Aorta (tissue), 5 donors: ENCODE results near the gene CCDC152. TPM values are rescaled to one million over a fixed set of nuclear protein-coding genes. Genes with fewer than 3 reads are reported as not detected.

Source experiments
- ATAC-seq: fragments of 200-7000 bp; cut with Tn5 transposase; one replicate; pipeline ENCODE4 v1.9.1; 2022; ENCODE audit warnings: moderate library complexity; ENCODE audit not compliant: low FRiP score
- DNase-seq, 2 donors: peaks; one replicate each; pipeline ENCODE4 v3.0.0-alpha.2; 2020
- H3K27ac ChIP-seq, 2 donors: one replicate each; pipeline ENCODE4 v1.5.1; 2013; ENCODE audit warnings: low read length in 2 of 2, mild to moderate bottlenecking in 2 of 2, moderate library complexity in 2 of 2, control low read depth in 1 of 2, inconsistent platforms in 1 of 2, low read depth in 1 of 2
- H3K27me3 ChIP-seq, 2 donors: one replicate each; pipeline ENCODE4 v1.6.1; 2013; ENCODE audit warnings: control low read depth in 1 of 2, low read length in 1 of 2, mild to moderate bottlenecking in 1 of 2, moderate library complexity in 1 of 2; ENCODE audit not compliant: insufficient read depth in 2 of 2, control insufficient read depth in 1 of 2
- H3K36me3 ChIP-seq, 2 donors: one replicate each; pipeline ENCODE4 v1.6.1; 2013; ENCODE audit warnings: control low read depth in 1 of 2, low read length in 1 of 2, mild to moderate bottlenecking in 1 of 2; ENCODE audit not compliant: insufficient read depth in 2 of 2, control insufficient read depth in 1 of 2
- H3K4me1 ChIP-seq, 2 donors: one replicate each; pipeline ENCODE4 v1.6.1; 2013; ENCODE audit warnings: low read length in 2 of 2, control low read depth in 1 of 2, mild to moderate bottlenecking in 1 of 2, moderate library complexity in 1 of 2; ENCODE audit not compliant: insufficient read depth in 2 of 2, control insufficient read depth in 1 of 2
- H3K4me3 ChIP-seq, 2 donors: one replicate each; pipeline ENCODE4 v1.5.1; 2013; ENCODE audit warnings: low read length in 2 of 2, control low read depth in 1 of 2, mild to moderate bottlenecking in 1 of 2
- H3K9me3 ChIP-seq: one replicate; pipeline ENCODE4 v1.6.1; 2013; ENCODE audit warnings: mild to moderate bottlenecking, low read length; ENCODE audit not compliant: control insufficient read depth
- WGBS, 2 donors: extraction: QIAGEN DNeasy Blood & Tissue Kit; methylation state at CpG; one replicate each; pipeline ENCODE4 v1.1.7; 2013; 5-methylcytosine and 5-hydroxymethylcytosine counted together
- intact Hi-C, 2 donors: fragments of 100-400 bp; cut with DNase I; formaldehyde crosslinking; loops; one replicate each; pipeline versions ENCODE4 v1.14.2 to v1.15.0; 2022
- polyA plus RNA-seq, 2 donors: library from polyadenylated mRNA; stranded (reverse); fragments of 200-250 nt; gene quantifications; one replicate each; pipeline ENCODE4 v1.2.3, GENCODE V29; 2013
- total RNA-seq, 2 donors: library from RNA; stranded (reverse); fragmentation: NEBNext Ultra II Directional; extraction: Animal tissue kit (Norgen Biotek cat#: 25700); gene quantifications; one replicate each; pipeline ENCODE4 v1.2.1, GENCODE V29; 2021
- donor health status: healthy with polysubstance abuse.
- donor health status: Bipolar disorder and iron deficiency.
- donor health status: DM: no; HTN: no; CAD: no.
- donor health status: DM: no; HTN: no; CAD: no.
- donor health status: DM: yes; HTN: yes; CAD: no.

The CCDC152 gene
- total and polyA plus RNA-seq, 4 donors: 0.78 to 3.5 (median 1.5) TPM

DNA sequence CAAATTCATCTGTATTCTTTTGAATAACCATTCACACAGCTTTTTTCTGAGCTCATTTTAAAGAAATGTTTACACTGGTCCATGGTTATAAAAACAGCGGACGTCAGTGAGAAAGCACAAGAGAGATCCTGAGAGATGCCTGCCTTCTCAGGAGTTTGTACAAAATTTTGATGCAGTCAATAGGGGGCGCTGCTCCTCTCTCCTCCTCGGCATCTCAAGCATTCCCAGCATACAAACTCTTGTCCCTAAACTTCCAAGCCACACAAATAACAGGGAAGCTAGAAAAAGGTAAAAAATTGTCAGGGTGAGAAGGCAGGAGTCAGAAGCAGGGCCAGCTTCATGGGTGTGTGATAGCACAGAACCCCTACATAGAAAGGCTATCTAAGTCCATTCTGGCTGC is 11.2 kb upstream of the CCDC152 start:
- H3K4me3 ChIP-seq: no peak overlapping the region
- no peak overlapping the region for H3K27ac ChIP-seq
- WGBS, 2 donors: 21 to 25% methylated on average over 4 of the region's 4 CpGs
- no peaks in the 10 kb centered on the region for H3K9me3 ChIP-seq
- no peak for DNase-seq
- ATAC-seq: no peak
- no peaks in the 10 kb centered on the region for H3K4me1 ChIP-seq
- H3K27me3 ChIP-seq: no peaks in the 10 kb centered on the region
- intact Hi-C loops: no loop called here
- H3K36me3 ChIP-seq: no peaks in the 10 kb centered on the region

GRCh38 chr5:42745856-42746255 is 10.8 kb upstream of the CCDC152 start:
- Histone ChIP-seq H3K27me3 (no peaks in the 10 kb centered on the region), H3K4me3 (no peak overlapping the region), H3K36me3 (no peaks in the 10 kb centered on the region), H3K9me3 (no peaks in the 10 kb centered on the region), H3K4me1 (no peaks in the 10 kb centered on the region), H3K27ac (no peak overlapping the region)
- 98 to 99% methylated on average over 3 of the region's 3 CpGs for WGBS, 2 donors
- DNase-seq (no peak), ATAC-seq (no peak)
- intact Hi-C loops: no loop called here

DNA sequence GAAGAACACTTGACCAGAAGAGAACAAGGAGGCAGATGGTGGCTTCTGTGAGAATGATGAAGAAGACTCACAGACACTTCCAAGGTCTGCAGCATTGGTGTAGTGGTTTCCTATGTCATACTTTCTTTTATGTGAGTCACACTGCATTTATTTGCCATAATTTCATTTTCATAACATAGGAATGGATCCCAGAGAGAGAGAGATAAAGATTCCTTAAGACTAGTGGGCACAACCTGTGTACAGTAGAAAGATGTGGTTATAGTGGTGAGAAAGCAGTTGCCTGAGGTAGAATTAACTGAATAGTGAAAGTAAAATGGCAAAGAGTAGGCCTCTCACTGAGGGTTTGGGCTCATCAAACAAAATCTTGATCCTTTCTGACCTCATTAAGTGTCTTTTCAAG is 7.6 kb upstream of the CCDC152 start:
- no peak for ATAC-seq
- no peak for DNase-seq
- no peaks in the 10 kb centered on the region for H3K4me1 ChIP-seq
- no peaks in the 10 kb centered on the region for H3K36me3 ChIP-seq
- H3K27ac ChIP-seq: no peak overlapping the region
- H3K27me3 ChIP-seq: no peaks in the 10 kb centered on the region
- intact Hi-C loops: no loop called here
- no peaks in the 10 kb centered on the region for H3K9me3 ChIP-seq
- no peak overlapping the region for H3K4me3 ChIP-seq

DNA sequence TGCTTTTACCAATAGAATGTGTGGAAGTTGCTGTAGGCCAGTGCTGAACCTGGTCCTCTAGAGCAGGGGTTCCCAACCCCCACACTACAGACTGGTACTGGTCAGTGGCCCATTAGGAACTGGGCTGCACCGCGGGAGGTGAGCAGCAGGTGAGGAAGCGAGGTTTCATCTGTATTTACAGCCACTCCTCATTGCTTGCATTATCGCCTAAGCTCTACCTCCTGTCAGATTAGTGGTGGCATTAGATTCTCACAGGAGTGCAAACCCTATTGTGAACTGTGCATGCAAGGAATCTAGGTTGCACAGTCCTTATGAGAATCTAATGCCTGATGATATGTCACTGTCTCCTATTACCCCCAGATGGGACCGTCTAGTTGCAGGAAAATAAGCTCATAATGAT is 6.1 kb upstream of the CCDC152 start:
- ATAC-seq: no peak
- Histone ChIP-seq H3K9me3 (no peaks in the 10 kb centered on the region), H3K27ac (no peak overlapping the region), H3K36me3 (no peaks in the 10 kb centered on the region), H3K27me3 (no peaks in the 10 kb centered on the region), H3K4me3 (no peak overlapping the region), H3K4me1 (no peaks in the 10 kb centered on the region)
- intact Hi-C loops: no loop called here
- peak in 1 of 2 donors; percentile 23 for DNase-seq
- 96 to 98% methylated on average over 5 of the region's 5 CpGs for WGBS, 2 donors

GRCh38 chr5:42751044-42751443 is 5.6 kb upstream of the CCDC152 start:
- no peak for ATAC-seq
- no peak for DNase-seq
- Histone ChIP-seq H3K27ac (no peak overlapping the region), H3K4me3 (no peak overlapping the region), H3K36me3 (no peaks in the 10 kb centered on the region), H3K9me3 (no peaks in the 10 kb centered on the region), H3K27me3 (no peaks in the 10 kb centered on the region), H3K4me1 (no peaks in the 10 kb centered on the region)
- 76 to 85% methylated on average over 5 of the region's 5 CpGs for WGBS, 2 donors
- intact Hi-C loops: no loop called here

- Histone ChIP-seq H3K36me3 (no peaks in the 10 kb centered on the region), H3K27ac (no peak overlapping the region), H3K4me1 (no peaks in the 10 kb centered on the region), H3K4me3 (no peak overlapping the region), H3K9me3 (no peaks in the 10 kb centered on the region), H3K27me3 (no peaks in the 10 kb centered on the region)
- intact Hi-C loops: no loop called here
- ATAC-seq (no peak), DNase-seq (no peak)
- WGBS, 2 donors: 93 to 95% methylated on average over 3 of the region's 3 CpGs
Observed at GRCh38 chr5:42753099-42753498, 3.5 kb upstream of the CCDC152 start.

- H3K27me3 ChIP-seq: no peaks in the 10 kb centered on the region
- no peak for DNase-seq
- H3K27ac ChIP-seq: no peak overlapping the region
- ATAC-seq: no peak
- 90 to 92% methylated on average over 2 of the region's 2 CpGs for WGBS, 2 donors
- H3K4me3 ChIP-seq: no peak overlapping the region
- no peaks in the 10 kb centered on the region for H3K4me1 ChIP-seq
- intact Hi-C loops: no loop called here
- no peaks in the 10 kb centered on the region for H3K36me3 ChIP-seq
- H3K9me3 ChIP-seq: no peaks in the 10 kb centered on the region
Observed at GRCh38 chr5:42759456-42759855, 2.8 kb downstream of the CCDC152 start.

GRCh38 chr5:42760426-42760825 is 3.8 kb downstream of the CCDC152 start:
- 91 to 93% methylated on average over 4 of the region's 4 CpGs for WGBS, 2 donors
- intact Hi-C loops: no loop called here

GRCh38 chr5:42761791-42762190 is 5.2 kb downstream of the CCDC152 start:
- Histone ChIP-seq H3K4me3 (no peak overlapping the region), H3K4me1 (no peaks in the 10 kb centered on the region), H3K27ac (no peak overlapping the region), H3K9me3 (no peaks in the 10 kb centered on the region), H3K27me3 (no peaks in the 10 kb centered on the region), H3K36me3 (no peaks in the 10 kb centered on the region)
- ATAC-seq: no peak
- 97 to 100% methylated on average over 1 of the region's 1 CpG for WGBS, 2 donors
- DNase-seq: no peak
- intact Hi-C loops: no loop called here

More at GRCh38 chr5:42760426-42760825, 3.8 kb downstream of the CCDC152 start:
- no peaks in the 10 kb centered on the region for H3K36me3 ChIP-seq
- no peak overlapping the region for H3K4me3 ChIP-seq
- H3K27me3 ChIP-seq: no peaks in the 10 kb centered on the region
- no peaks in the 10 kb centered on the region for H3K4me1 ChIP-seq
- DNase-seq (no peak), ATAC-seq (no peak)
- no peak overlapping the region for H3K27ac ChIP-seq
- H3K9me3 ChIP-seq: no peaks in the 10 kb centered on the region
